GM23338 (cell line): Measurements from ENCODE around the gene HHIP. TPM values are rescaled to one million over a fixed set of nuclear protein-coding genes. Genes with fewer than 3 reads are reported as not detected.

Experiments used
- ATAC-seq: fragments of 200-7000 bp; cut with Tn5 transposase; 3 replicates; pipeline ENCODE4 v1.9.1; 2020
- DNase-seq: peaks from one replicate; pipeline ENCODE4 v3.0.0-alpha.2; 2015; ENCODE audit warnings: low spot score
- H2AFZ ChIP-seq: fragments of 200-600 bp; sonication (generic); 2 replicates; pipeline ENCODE4 v1.8.0; 2016; ENCODE audit warnings: antibody characterized with exemption, mild to moderate bottlenecking, moderate library complexity
- H3F3A ChIP-seq: fragments of 200-600 bp; sonication (generic); replicated peaks from 2 replicates; pipeline ENCODE4 v1.8.0; 2017; ENCODE audit warnings: antibody characterized with exemption, mixed run types, low read depth
- H3K27ac ChIP-seq: fragments of 200-600 bp; sonication (generic); 2 replicates; pipeline ENCODE4 v1.6.1; 2016; ENCODE audit warnings: low read depth
- H3K27me3 ChIP-seq: fragments of 200-600 bp; sonication (generic); 2 replicates; pipeline ENCODE4 v1.8.0; 2016; ENCODE audit warnings: mild to moderate bottlenecking, mixed run types, moderate library complexity; ENCODE audit not compliant: insufficient read depth
- H3K36me3 ChIP-seq: fragments of 200-600 bp; sonication (generic); 2 replicates; pipeline ENCODE4 v1.8.0; 2016; ENCODE audit warnings: mild to moderate bottlenecking; ENCODE audit not compliant: insufficient read depth
- H3K4me1 ChIP-seq: fragments of 200-600 bp; sonication (generic); 2 replicates; pipeline ENCODE4 v1.8.0; 2016; ENCODE audit warnings: mild to moderate bottlenecking, moderate library complexity; ENCODE audit not compliant: insufficient read depth
- H3K4me2 ChIP-seq: fragments of 200-600 bp; sonication (generic); 2 replicates; pipeline ENCODE4 v1.7.1; 2017; ENCODE audit warnings: mixed run types
- H3K4me3 ChIP-seq: fragments of 200-600 bp; sonication (generic); 2 replicates; pipeline ENCODE4 v1.6.1; 2016; ENCODE audit warnings: mixed run types
- H3K79me2 ChIP-seq: fragments of 200-600 bp; sonication (generic); replicated peaks from 2 replicates; pipeline ENCODE4 v1.8.0; 2017; ENCODE audit warnings: mild to moderate bottlenecking; ENCODE audit not compliant: insufficient read depth
- H3K9me2 ChIP-seq: fragments of 200-600 bp; sonication (generic); 2 replicates; pipeline ENCODE4 v1.8.0; 2017; ENCODE audit not compliant: insufficient read depth
- H4K20me1 ChIP-seq: fragments of 200-600 bp; sonication (generic); replicated peaks from 2 replicates; pipeline ENCODE4 v1.8.0; 2017; ENCODE audit warnings: mild to moderate bottlenecking; ENCODE audit not compliant: insufficient read depth
- H3K27ac Mint-ChIP-seq: 2 replicates; pipeline ENCODE4 v1.8.0; 2020; ENCODE audit warnings: inconsistent platforms, mild to moderate bottlenecking, moderate library complexity, mixed read lengths
- H3K27me3 Mint-ChIP-seq: 3 replicates; pipeline ENCODE4 v1.8.0; 2022; ENCODE audit warnings: low read depth, mild to moderate bottlenecking, moderate library complexity, mixed read lengths, inconsistent platforms; ENCODE audit not compliant: insufficient read depth, poor library complexity
- H3K36me3 Mint-ChIP-seq: 3 replicates; pipeline ENCODE4 v1.8.0; 2021; ENCODE audit warnings: low read depth, mild to moderate bottlenecking, inconsistent platforms, moderate library complexity, mixed read lengths
- H3K4me1 Mint-ChIP-seq: 3 replicates; pipeline ENCODE4 v1.8.0; 2020; ENCODE audit warnings: mild to moderate bottlenecking, inconsistent platforms, mixed read lengths
- H3K4me3 Mint-ChIP-seq: 3 replicates; pipeline ENCODE4 v1.8.0; 2021; ENCODE audit warnings: moderate library complexity, mild to moderate bottlenecking, inconsistent platforms, mixed read lengths
- H3K9me3 Mint-ChIP-seq: 3 replicates; pipeline ENCODE4 v1.8.0; 2020; ENCODE audit warnings: moderate library complexity, mild to moderate bottlenecking, inconsistent platforms, mixed read lengths
- EZH2phosphoT487 ChIP-seq: fragments of 200-600 bp; sonication (generic); IDR thresholded peaks from one replicate; pipeline ENCODE4 v1.8.1; 2018; ENCODE audit warnings: antibody characterized with exemption; ENCODE audit not compliant: unreplicated experiment
- JUNB ChIP-seq: IDR thresholded peaks from one replicate; pipeline ENCODE4 v1.6.1; 2016; ENCODE audit warnings: antibody characterized with exemption; ENCODE audit not compliant: unreplicated experiment
- NANOG ChIP-seq: IDR thresholded peaks from 2 replicates; pipeline ENCODE4 v1.6.1; 2016; ENCODE audit warnings: antibody characterized with exemption, borderline replicate concordance
- ZNF331 ChIP-seq: fragments of 250-450 bp; sonication (Bioruptor Pico); IDR thresholded peaks from 2 replicates; pipeline ENCODE4 v1.5.0; 2020; ENCODE audit warnings: low read depth, mild to moderate bottlenecking, moderate library complexity
- polyA plus RNA-seq: library from polyadenylated mRNA; unstranded; fragments of >200 nt; fragmentation: Nextera tagmentation; extraction: Ambion mirVana; gene quantifications from 2 replicates; pipeline ENCODE4 v1.2.1, GENCODE V29; 2016
- total RNA-seq: library from RNA; depleted of rRNA; stranded (reverse); fragments of >200 nt; shearing (Covaris generic); gene quantifications from 2 replicates; pipeline ENCODE4 v1.2.3, GENCODE V29; 2014
- TF ChIP-seq, protein P1 (sequence below): IDR thresholded peaks from one replicate; pipeline ENCODE4 v1.6.1; 2018; ENCODE audit warnings: antibody characterized with exemption; ENCODE audit not compliant: unreplicated experiment
- TF ChIP-seq, protein P2 (sequence below): IDR thresholded peaks from 2 replicates; pipeline ENCODE4 v1.6.1; 2016; ENCODE audit warnings: antibody characterized with exemption
- TF ChIP-seq, protein P3 (sequence below): fragments of 250-450 bp; sonication (Bioruptor Pico); IDR thresholded peaks from 2 replicates; pipeline ENCODE4 v1.5.0; 2020; ENCODE audit warnings: mild to moderate bottlenecking, moderate library complexity

Gene HHIP
- total and polyA plus RNA-seq, 2 experiments from 2014 or later = 2.5 to 4.2 TPM

DNA sequence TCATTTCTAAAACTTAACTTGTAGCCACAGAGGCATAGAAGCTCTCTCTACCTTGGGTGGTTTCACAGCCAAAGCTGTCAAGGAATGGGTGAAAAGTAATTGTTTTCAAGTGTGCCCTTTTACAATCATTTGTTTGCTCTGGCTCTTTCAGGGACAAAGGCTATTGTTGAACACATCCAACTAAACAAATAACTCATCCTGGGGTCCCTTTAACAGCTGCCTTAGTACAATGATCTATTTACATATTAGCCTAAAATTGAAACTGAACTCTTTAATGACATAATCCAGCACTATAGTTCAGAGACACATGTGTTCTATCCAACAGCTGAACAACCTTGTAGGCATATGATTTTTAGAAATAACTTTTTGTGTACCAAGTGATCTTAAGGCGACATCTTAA, 3.7 kb downstream of the HHIP start:
- H3K27me3 ChIP-seq = peaks cover 48% of the 10 kb centered on the region
- no peaks in the 10 kb centered on the region for H3K9me3 Mint-ChIP-seq
- H2AFZ ChIP-seq = no peak overlapping the region
- DNase-seq (peak; percentile 49), ATAC-seq (peak; percentile 8)
- H3K27ac Mint-ChIP-seq = no peak overlapping the region
- TF ChIP-seq JUNB (no peak), NANOG (peak; percentile 74; the same call in 1 of the 2 replicates)
- H3K4me2 ChIP-seq = peak overlapping the region; percentile 85
- peak overlapping the region; percentile 40; the same call in 2 of the 3 replicates for H3K4me3 Mint-ChIP-seq
- H3K4me1 ChIP-seq = peaks cover 42% of the 10 kb centered on the region
- H3K36me3 ChIP-seq = no peaks in the 10 kb centered on the region
- no peaks in the 10 kb centered on the region for H3K9me2 ChIP-seq
- H3K27me3 Mint-ChIP-seq = peaks cover 52% of the 10 kb centered on the region
- H3K79me2 ChIP-seq = no peaks in the 10 kb centered on the region
- no peaks in the 10 kb centered on the region for H4K20me1 ChIP-seq
- H3K4me1 Mint-ChIP-seq = peaks cover 54% of the 10 kb centered on the region
- no peaks in the 10 kb centered on the region; the same call in 2 of the 3 replicates for H3K36me3 Mint-ChIP-seq
- H3K4me3 ChIP-seq = peak overlapping the region; percentile 4; the same call in 1 of the 2 replicates
- no peak overlapping the region for H3K27ac ChIP-seq
- no peaks in the 10 kb centered on the region for H3F3A ChIP-seq

DNA sequence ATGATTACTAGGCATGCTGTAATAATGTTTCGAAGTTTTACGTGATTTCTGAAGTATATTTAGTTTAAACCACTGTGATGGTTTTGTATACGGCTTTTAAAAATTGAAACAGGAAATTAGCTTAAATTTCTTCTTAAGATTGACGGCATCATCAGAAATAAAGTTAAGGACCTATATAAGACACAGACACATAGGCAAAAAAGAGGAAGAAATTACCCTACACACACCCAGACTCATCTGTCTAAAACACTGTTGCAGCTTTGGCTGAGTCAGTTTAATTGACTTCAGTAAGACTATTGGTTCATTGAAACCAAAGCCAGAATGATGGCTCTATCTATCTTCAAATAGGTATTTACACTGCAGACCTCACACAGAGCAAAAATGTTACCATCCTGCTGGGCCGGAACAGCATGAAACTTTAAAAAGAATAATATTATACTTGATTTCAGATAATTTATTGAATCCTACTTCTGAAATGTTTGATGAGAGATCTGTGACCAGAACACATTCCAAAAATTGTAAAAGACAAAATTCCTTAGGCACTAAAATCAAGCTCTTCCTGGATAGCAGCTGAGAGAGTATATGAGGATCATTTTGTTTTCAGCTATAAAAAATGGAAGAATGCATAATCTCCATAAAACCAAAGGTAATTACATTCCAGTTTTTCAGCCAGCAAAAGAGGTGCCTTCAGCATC, 4.5 kb downstream of the HHIP start:
- Mint-ChIP-seq H3K9me3 (no peaks in the 10 kb centered on the region), H3K4me3 (no peak overlapping the region), H3K4me1 (peaks cover 55% of the 10 kb centered on the region), H3K27ac (no peak overlapping the region), H3K27me3 (peaks cover 45% of the 10 kb centered on the region), H3K36me3 (no peaks in the 10 kb centered on the region; the same call in 2 of the 3 replicates)
- no peaks in the 10 kb centered on the region for H3K79me2 ChIP-seq
- H2AFZ ChIP-seq = no peak overlapping the region
- no peaks in the 10 kb centered on the region for H3F3A ChIP-seq
- H3K27ac ChIP-seq = no peak overlapping the region
- no peaks in the 10 kb centered on the region for H4K20me1 ChIP-seq
- DNase-seq (peak; percentile 40), ATAC-seq (no peak)
- H3K4me2 ChIP-seq = peak overlapping the region; percentile 85
- H3K4me3 ChIP-seq = peak overlapping the region; percentile 4; the same call in 1 of the 2 replicates
- TF ChIP-seq EZH2phosphoT487 (no peak), ZNF331 (CRISPR knock-in tag) (no peak)
- TF ChIP-seq, protein P1, sequence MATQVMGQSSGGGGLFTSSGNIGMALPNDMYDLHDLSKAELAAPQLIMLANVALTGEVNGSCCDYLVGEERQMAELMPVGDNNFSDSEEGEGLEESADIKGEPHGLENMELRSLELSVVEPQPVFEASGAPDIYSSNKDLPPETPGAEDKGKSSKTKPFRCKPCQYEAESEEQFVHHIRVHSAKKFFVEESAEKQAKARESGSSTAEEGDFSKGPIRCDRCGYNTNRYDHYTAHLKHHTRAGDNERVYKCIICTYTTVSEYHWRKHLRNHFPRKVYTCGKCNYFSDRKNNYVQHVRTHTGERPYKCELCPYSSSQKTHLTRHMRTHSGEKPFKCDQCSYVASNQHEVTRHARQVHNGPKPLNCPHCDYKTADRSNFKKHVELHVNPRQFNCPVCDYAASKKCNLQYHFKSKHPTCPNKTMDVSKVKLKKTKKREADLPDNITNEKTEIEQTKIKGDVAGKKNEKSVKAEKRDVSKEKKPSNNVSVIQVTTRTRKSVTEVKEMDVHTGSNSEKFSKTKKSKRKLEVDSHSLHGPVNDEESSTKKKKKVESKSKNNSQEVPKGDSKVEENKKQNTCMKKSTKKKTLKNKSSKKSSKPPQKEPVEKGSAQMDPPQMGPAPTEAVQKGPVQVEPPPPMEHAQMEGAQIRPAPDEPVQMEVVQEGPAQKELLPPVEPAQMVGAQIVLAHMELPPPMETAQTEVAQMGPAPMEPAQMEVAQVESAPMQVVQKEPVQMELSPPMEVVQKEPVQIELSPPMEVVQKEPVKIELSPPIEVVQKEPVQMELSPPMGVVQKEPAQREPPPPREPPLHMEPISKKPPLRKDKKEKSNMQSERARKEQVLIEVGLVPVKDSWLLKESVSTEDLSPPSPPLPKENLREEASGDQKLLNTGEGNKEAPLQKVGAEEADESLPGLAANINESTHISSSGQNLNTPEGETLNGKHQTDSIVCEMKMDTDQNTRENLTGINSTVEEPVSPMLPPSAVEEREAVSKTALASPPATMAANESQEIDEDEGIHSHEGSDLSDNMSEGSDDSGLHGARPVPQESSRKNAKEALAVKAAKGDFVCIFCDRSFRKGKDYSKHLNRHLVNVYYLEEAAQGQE = no peak
- TF ChIP-seq, protein P2, sequence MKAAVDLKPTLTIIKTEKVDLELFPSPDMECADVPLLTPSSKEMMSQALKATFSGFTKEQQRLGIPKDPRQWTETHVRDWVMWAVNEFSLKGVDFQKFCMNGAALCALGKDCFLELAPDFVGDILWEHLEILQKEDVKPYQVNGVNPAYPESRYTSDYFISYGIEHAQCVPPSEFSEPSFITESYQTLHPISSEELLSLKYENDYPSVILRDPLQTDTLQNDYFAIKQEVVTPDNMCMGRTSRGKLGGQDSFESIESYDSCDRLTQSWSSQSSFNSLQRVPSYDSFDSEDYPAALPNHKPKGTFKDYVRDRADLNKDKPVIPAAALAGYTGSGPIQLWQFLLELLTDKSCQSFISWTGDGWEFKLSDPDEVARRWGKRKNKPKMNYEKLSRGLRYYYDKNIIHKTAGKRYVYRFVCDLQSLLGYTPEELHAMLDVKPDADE = no peak
- TF ChIP-seq, protein P3, sequence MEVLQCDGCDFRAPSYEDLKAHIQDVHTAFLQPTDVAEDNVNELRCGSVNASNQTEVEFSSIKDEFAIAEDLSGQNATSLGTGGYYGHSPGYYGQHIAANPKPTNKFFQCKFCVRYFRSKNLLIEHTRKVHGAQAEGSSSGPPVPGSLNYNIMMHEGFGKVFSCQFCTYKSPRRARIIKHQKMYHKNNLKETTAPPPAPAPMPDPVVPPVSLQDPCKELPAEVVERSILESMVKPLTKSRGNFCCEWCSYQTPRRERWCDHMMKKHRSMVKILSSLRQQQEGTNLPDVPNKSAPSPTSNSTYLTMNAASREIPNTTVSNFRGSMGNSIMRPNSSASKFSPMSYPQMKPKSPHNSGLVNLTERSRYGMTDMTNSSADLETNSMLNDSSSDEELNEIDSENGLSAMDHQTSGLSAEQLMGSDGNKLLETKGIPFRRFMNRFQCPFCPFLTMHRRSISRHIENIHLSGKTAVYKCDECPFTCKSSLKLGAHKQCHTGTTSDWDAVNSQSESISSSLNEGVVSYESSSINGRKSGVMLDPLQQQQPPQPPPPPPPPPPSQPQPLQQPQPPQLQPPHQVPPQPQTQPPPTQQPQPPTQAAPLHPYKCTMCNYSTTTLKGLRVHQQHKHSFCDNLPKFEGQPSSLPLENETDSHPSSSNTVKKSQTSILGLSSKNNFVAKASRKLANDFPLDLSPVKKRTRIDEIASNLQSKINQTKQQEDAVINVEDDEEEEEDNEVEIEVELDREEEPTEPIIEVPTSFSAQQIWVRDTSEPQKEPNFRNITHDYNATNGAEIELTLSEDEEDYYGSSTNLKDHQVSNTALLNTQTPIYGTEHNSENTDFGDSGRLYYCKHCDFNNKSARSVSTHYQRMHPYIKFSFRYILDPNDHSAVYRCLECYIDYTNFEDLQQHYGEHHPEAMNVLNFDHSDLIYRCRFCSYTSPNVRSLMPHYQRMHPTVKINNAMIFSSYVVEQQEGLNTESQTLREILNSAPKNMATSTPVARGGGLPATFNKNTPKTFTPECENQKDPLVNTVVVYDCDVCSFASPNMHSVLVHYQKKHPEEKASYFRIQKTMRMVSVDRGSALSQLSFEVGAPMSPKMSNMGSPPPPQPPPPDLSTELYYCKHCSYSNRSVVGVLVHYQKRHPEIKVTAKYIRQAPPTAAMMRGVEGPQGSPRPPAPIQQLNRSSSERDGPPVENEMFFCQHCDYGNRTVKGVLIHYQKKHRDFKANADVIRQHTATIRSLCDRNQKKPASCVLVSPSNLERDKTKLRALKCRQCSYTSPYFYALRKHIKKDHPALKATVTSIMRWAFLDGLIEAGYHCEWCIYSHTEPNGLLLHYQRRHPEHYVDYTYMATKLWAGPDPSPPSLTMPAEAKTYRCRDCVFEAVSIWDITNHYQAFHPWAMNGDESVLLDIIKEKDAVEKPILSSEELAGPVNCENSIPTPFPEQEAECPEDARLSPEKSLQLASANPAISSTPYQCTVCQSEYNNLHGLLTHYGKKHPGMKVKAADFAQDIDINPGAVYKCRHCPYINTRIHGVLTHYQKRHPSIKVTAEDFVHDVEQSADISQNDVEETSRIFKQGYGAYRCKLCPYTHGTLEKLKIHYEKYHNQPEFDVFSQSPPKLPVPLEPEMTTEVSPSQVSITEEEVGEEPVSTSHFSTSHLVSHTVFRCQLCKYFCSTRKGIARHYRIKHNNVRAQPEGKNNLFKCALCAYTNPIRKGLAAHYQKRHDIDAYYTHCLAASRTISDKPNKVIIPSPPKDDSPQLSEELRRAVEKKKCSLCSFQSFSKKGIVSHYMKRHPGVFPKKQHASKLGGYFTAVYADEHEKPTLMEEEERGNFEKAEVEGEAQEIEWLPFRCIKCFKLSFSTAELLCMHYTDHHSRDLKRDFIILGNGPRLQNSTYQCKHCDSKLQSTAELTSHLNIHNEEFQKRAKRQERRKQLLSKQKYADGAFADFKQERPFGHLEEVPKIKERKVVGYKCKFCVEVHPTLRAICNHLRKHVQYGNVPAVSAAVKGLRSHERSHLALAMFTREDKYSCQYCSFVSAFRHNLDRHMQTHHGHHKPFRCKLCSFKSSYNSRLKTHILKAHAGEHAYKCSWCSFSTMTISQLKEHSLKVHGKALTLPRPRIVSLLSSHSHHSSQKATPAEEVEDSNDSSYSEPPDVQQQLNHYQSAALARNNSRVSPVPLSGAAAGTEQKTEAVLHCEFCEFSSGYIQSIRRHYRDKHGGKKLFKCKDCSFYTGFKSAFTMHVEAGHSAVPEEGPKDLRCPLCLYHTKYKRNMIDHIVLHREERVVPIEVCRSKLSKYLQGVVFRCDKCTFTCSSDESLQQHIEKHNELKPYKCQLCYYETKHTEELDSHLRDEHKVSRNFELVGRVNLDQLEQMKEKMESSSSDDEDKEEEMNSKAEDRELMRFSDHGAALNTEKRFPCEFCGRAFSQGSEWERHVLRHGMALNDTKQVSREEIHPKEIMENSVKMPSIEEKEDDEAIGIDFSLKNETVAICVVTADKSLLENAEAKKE (CRISPR knock-in tag) = no peak
- H3K27me3 ChIP-seq = peaks cover 40% of the 10 kb centered on the region
- no peaks in the 10 kb centered on the region for H3K9me2 ChIP-seq
- H3K36me3 ChIP-seq = no peaks in the 10 kb centered on the region
- peaks cover 42% of the 10 kb centered on the region for H3K4me1 ChIP-seq
